ENCODE data around the gene BCL2.

The BCL2 gene

GRCh38 chr18:63312737-63313395, 6.7 kb downstream of the BCL2 start:
- in situ Hi-C loops (cut with MboI; ENCODE audit: low sequenced_read_pairs), result loop anchor here (25.0 kb wide), 1 partner anchor 176 kb away; no protein-coding TSS in a partner anchor

DNA sequence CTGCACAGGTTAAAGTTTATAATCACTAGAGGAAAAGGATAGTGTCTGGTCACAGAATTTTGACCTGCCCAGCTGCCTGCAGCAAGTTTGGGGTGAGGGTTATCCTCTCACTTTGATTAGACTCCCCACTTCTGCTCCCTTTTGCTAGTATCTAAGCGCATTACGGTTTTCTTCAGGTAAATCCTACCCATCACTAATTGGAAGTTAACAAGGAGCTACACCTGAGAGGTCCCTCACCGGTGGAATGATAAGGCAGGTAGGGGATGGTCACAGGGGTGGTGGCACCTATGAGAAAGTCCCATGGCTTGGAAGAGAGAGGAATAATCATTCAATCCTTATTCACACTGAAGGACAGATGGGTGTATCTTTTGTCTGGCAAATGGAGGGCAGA, 7.6 kb downstream of the BCL2 start:
- in situ Hi-C loops (cut with MboI; ENCODE audit: low sequenced_read_pairs), result loop anchor here (25.0 kb wide), 1 partner anchor 175 kb away; no protein-coding TSS in a partner anchor

DNA sequence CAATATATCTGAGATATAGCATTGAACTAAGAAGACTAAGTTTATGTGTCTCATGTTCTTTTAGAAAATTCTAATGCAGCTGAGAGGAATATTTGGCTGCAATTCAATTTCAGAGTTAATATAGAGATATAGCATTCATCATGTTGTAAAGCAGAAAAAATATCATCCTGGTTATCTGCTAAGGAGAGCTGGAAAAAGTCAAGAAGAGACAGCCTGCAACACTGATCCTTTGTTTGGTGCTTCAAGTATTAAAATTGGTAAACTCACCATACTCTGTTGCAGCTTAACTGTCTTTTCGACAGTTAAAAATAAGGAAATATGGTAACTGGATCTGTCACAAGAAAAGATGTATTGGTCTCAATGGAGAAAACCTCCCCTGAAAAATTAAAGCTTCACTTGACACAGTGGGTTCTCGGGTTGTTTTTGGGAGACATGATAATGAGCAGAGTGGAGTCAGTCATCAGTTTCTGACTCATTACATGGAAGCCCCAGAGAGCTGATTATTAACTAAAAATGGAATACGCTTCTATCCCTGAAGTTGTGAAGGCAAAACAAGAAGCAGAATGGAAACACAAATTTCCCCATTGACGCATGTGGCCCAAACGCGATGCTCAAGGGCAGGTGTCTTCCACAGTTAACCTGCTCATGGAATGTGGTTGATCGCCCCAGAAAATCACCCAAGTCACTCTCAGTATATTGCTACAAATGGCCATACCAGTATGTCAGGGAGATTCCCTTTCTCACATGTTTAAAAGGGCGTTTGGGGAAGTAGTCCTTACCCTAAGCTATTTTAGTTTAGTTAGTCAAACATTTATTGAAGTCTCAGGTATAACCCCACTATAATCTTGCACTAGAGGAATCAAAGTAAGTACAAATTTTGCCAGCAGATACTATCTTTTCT, 8.2 kb downstream of the BCL2 start:
- in situ Hi-C loops (cut with MboI; ENCODE audit: low sequenced_read_pairs), result loop anchor here (25.0 kb wide), 1 partner anchor 174 kb away; no protein-coding TSS in a partner anchor

DNA sequence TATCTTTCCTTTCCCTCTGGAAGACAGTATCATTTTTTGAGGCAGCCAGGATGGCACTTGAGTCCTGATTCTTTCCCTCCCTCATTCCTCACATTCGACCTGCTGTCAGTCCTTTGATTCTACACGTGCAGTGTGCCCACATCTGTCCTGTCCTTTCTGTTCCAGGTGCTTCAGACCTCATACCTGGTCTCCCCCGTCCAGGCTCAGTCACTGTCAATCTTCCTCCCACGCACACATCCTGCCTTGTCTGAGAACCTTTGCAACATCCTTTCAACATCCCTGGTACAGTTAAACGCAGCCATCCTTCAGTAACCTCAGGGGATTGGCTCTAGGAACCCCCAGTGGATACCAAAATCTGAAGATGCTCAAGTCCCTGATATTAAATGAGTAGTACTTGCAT, 10.1 kb downstream of the BCL2 start:
- in situ Hi-C loops (cut with MboI; ENCODE audit: low sequenced_read_pairs), result loop anchor here (25.0 kb wide), 1 partner anchor 172 kb away; no protein-coding TSS in a partner anchor

DNA sequence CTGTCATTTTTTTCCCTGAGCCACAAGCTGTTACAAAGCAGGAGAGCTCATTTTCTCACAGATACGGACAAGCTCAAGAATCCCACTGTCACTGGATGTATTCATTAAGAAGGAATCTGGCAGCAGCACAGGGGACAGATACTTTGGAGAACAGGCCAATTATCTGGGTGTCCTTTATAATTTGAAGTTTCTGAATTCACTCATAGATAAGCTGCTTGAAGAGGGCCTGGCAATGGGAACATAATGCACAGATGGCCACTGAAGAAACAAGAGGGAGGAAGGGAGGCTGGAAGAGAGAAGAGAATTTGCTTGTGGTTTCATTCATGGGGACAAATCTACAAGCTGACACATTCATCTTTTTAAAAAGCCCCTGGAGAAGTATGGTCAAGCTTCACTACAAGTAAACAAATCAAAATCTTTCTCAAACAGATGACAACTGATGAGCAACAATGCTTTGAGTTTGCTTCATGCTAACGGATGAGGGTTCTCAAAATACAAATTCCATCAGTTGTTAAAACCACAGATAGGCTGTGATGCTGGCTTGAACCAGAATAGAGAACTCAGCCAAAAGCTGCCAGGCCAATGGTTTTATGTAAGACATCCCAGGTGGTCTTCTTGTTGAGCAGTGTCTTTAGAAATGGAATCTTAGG, 11.9 kb downstream of the BCL2 start:
- in situ Hi-C loops (cut with MboI; ENCODE audit: low sequenced_read_pairs), result loop anchor here (25.0 kb wide), 1 partner anchor 170 kb away; no protein-coding TSS in a partner anchor

DNA sequence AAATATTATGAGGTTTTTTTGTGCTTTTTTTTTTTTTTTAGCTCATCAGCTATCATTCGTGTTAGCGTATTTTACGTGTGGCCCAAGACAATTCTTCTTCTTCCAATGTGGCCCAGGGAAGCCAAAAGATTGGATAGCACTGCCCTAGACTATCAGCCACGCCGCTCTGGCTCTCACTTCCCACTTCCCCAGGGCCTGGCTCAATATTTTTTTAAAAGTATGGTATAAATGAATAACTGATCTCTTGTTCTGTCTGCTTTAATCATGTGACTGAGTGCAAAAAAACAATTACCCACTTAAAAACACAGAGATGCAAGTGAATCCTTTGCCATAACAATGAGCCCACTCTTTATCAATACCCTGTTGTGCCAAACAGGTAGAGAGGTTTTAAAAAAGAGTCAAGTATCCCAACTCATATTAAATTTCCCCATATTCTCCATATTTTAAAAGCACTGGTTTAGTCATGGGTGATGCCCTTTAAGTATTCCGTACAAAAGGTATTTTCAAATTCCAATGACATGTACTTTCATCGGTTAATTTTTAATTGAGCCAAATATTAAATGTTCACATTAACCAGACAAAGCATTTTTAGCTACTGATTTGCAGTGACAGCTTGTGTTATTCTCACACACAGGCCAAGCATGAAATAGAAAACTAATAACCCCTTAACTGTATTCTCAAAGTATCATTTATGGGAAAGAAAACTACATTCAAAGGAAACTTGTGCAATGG, 12.6 kb downstream of the BCL2 start:
- in situ Hi-C loops (cut with MboI; ENCODE audit: low sequenced_read_pairs), result loop anchor here (25.0 kb wide), 1 partner anchor 170 kb away; no protein-coding TSS in a partner anchor

- in situ Hi-C loops (cut with MboI; ENCODE audit: low sequenced_read_pairs), result loop anchor here (25.0 kb wide), 1 partner anchor 169 kb away; no protein-coding TSS in a partner anchor
These were observed 13.3 kb downstream of the BCL2 start for GRCh38 chr18:63306249-63306648.

- in situ Hi-C loops (cut with MboI; ENCODE audit: low sequenced_read_pairs), result loop anchor here (25.0 kb wide), 1 partner anchor 166 kb away; no protein-coding TSS in a partner anchor
These were observed 16.0 kb downstream of the BCL2 start for GRCh38 chr18:63303547-63303946.

DNA sequence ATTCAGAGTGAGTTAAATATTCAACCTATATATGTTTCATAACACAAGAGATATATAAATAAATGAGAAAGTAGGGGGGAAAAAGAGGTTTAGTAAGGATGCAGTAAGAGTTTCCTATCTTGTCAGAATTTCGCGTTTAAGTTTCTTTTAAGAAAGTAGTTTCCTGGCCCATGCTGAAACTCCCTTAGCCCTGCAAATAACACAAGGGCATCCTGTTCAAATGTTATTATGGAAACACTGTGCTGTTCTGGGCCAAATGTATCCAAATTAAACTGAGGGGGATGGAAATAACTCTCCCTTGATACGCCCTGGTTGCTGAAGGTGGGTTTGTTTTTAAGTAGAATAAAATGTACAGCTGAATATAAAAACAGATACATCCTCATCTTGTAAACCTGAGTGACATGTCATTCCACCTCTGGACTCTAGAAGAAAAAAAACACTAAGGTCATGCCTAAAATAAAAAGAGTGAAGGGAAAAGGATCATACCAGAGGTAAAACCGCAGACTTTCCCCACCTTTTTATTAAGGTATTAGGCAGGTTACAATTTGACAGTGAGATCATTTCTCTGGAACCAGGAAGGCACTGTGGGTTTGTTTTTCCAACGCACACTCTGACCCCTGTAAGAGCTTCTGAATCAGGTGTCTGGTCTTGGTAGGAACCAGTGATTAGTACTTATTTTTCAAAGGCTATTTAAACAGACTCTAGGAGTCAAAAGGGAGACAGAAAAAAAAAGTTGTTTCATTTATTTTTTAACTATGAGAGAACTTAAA, 16.7 kb downstream of the BCL2 start:
- in situ Hi-C loops (cut with MboI; ENCODE audit: low sequenced_read_pairs), result loop anchor here (25.0 kb wide), 1 partner anchor 166 kb away; no protein-coding TSS in a partner anchor

DNA sequence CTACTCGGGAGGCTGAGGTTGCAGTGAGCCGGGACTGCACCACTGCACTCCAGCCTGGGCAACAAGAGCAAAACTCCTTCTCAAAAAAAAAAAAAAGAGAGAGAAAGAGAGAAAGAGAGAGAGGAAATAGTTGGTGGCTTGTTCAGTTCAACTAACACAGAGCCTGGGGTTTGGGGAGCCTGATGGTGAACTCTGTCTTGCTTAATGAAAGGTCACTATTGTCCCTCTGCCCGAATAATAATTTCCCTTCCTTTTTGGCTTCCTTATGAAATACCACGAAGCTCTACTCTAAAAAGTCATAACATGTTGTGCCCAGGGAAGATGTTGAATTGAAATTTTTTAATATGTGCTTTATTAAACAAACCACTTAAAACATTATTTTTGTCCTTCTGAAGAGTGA, 17.3 kb downstream of the BCL2 start:
- in situ Hi-C loops (cut with MboI; ENCODE audit: low sequenced_read_pairs), result loop anchor here (25.0 kb wide), 1 partner anchor 165 kb away; no protein-coding TSS in a partner anchor

DNA sequence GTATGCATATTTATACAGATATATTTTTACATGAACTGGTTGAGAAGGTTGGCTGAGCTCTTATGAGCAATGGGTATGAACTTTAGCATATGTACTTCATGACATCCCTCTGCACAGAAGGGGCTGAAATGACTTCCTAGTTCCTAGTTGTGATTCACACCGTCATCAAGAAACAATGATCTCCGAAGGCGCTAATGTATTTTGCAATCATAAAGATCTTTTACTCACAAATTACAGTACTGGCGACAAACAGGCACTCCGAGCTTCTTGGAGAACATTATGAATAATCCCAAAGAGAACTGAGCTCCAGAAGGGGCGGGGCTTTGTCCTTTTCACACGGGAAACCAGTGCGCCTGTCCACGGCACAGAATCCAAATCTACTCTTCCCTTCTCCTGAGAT, 18.1 kb downstream of the BCL2 start:
- in situ Hi-C loops (cut with MboI; ENCODE audit: low sequenced_read_pairs), result loop anchor here (25.0 kb wide), 1 partner anchor 164 kb away; no protein-coding TSS in a partner anchor

DNA sequence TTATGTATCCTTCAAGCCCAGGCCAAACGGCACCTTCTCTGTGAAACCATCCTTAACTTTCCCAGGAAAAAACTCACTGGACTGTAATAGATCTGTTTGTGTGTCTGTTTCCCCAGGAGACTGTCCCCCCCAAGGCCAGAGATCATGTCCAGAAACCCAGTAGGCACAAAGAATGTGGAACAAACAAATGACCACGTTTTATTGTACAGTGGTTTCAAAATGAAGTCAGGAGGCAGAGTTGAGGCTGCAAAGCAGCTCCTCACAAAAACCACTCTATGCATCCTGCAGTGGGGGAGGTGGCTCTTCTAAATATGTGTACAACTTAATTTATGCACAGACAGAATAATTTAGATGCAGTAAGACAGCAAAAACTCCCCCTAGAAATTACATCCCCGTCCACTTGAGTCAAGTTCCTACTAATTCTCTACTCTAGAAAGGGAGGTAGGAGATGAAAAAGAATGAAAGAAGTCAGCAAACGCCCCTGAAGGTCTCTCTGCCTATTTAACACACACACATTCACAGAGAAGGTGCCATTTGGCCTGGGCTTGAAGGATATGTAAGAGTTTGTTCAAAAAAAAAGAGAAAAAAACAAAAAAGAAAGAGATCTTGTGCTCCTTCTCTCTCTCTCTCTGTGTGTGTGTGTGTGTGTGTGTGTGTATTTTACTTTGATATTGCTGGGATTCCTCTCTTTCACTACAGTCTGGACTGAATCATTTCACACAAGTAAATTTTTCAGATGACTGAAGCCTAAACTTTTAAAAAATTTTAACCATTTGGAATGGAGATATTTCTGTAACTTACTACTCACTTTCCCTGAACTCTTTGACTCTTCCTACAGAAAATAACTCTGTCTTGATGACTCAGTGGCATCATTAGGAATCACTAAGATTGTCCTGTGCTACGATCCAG, 19.5 kb downstream of the BCL2 start:
- in situ Hi-C loops (cut with MboI; ENCODE audit: low sequenced_read_pairs), result loop anchor here (25.0 kb wide), 1 partner anchor 163 kb away; no protein-coding TSS in a partner anchor

- in situ Hi-C loops (cut with MboI; ENCODE audit: low sequenced_read_pairs), result no loop called here
These were observed 20.9 kb downstream of the BCL2 start for GRCh38 chr18:63298400-63299365.

GRCh38 chr18:63297687-63298399, 21.7 kb downstream of the BCL2 start:
- in situ Hi-C loops (cut with MboI; ENCODE audit: low sequenced_read_pairs), result no loop called here

DNA sequence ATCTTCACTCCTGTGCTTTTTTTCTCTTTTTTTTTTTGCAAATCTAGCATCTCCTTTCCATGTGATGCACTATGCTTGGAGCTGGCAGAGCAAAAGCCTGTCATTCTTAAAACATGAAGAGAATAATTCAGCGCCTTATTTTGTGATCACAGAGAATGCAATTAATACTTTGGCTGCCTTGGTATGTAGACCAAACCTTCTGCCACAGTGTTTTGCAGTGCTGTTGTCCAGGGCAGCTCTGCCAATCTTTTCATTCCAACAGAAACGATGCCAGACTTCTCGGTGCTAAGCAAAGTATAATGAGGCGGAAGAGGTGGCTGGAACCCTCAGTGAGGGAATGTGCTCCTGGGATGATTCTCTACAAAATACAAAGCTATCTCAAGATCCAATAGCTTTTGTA, 25.6 kb downstream of the BCL2 start:
- in situ Hi-C loops (cut with MboI; ENCODE audit: low sequenced_read_pairs), result no loop called here

DNA sequence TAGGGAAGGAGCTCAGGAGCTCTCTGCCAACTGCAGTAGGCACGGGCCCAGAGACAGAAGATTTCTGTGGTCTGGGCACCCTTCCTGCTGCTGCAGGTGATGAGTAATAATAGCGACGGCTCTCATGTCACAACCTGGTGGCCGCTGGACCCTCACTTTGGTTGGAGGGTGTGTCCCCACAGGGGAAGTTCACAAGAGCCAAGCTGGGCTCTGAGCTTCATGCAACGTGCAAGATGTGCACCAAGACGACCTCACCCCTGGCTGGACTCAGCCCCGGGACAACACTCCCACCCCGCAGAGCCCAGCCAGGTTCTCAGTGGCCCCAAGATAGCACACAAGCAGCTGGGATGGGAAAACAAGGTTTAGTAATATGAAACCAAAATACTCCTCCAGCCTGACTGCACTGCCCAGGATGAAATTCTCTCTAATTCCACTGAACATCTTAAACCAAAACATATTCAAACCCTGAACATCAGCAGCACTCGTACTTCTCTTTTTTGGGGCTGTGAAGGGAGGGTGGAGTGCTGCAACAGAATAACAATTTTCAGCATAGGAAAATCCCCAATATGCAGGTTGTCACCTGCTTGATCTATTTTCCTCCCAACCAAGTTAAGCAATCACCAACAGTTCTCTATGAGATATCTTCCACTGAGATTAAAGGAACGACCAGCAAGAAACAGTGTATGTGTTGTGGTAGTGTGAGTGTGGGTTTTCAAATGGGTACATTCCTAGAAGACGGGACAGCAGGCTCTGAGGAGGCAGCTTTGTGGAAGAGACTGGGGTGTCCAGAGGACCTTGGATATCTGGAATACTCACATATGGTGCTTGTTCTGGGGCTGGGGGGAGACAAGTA, 26.5 kb downstream of the BCL2 start:
- in situ Hi-C loops (cut with MboI; ENCODE audit: low sequenced_read_pairs), result no loop called here

Measured in HL-60/S4 treated with retinoic acid at 250 ng/mL for 4 days and 3 days (cell line).